NCI-H2107 treated with DMSO at 0.1 percent for 48 hours (cell line): Measurements from ENCODE around the gene RPL13.
A peak's percentile ranks its signal among the peaks of the same experiment; 100 is the strongest.

Source experiments
- DNase-seq: peaks from one replicate; lab custom pipeline; 2025; ENCODE audit not compliant: unreplicated experiment; lab: John Stamatoyannopoulos, UW

RPL13 gene

GRCh38 chr16:89596061-89596689, 35.7 kb downstream of the RPL13 start:
- no peak for DNase-seq

GRCh38 chr16:89596957-89597649, 36.6 kb downstream of the RPL13 start:
- DNase-seq = no peak

DNA sequence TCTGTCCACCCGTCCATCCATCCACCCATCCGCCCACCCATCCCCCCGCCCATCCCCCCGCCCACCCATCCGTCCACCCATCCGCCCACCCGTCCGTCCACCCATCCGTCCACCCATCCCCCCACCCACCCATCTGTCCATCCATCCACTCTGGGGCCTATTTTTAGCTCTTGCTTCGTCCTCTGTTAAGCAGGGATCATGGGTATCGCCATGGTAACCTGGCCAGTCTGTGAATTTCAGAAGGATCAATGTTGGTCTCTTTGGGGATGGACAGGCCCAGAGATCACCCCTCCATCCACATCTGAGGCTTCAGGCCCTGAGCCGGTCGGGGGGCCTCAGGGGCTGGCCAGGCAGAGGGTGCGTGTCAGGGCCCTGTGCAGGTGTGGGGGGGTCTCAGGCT, 37.7 kb downstream of the RPL13 start:
- DNase-seq = no peak

DNA sequence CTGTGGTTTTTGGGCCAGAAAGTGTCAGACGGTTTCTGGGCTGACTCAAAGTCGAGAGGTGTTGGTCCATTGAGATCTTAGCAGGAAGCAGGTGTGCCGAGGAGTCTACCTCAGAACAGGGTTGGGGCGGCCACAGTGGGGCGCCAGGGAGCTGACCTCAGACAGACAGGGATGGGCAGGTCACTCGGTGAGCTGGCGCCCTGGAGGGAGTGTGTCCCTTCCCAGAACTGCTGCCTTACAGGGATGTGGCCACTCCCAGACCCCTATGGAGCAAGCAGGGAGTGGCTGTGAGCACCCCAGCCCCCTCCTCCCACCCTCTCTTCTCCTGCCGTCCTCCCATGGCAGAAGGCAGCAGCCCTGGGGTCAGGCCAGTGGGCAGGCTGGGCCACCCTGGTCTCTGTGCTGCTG, 39.0 kb downstream of the RPL13 start:
- no peak for DNase-seq

- DNase-seq = no peak
Measured at GRCh38 chr16:89599902-89600301, 39.4 kb downstream of the RPL13 start.

GRCh38 chr16:89600427-89600826, 39.9 kb downstream of the RPL13 start:
- no peak for DNase-seq

GRCh38 chr16:89600956-89601355, 40.5 kb downstream of the RPL13 start:
- no peak for DNase-seq

DNA sequence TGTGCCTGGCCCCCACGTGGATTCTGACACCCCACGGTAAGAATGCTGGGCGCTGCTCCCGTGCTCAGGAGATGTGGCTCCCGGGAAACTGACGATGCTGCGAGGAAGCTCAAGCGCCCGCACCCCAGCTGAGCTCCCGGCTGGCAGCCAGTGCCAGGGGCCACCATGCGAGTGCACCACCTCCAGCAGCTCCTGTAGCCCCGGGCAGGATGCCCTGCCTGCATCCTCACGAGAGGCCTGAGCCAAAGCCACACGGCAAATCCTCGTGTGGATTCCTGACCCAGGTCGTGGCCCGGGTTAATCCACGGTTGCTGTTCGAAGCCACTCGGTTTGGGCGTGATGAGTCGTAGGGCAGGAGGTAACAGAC, 41.4 kb downstream of the RPL13 start:
- DNase-seq = no peak

DNA sequence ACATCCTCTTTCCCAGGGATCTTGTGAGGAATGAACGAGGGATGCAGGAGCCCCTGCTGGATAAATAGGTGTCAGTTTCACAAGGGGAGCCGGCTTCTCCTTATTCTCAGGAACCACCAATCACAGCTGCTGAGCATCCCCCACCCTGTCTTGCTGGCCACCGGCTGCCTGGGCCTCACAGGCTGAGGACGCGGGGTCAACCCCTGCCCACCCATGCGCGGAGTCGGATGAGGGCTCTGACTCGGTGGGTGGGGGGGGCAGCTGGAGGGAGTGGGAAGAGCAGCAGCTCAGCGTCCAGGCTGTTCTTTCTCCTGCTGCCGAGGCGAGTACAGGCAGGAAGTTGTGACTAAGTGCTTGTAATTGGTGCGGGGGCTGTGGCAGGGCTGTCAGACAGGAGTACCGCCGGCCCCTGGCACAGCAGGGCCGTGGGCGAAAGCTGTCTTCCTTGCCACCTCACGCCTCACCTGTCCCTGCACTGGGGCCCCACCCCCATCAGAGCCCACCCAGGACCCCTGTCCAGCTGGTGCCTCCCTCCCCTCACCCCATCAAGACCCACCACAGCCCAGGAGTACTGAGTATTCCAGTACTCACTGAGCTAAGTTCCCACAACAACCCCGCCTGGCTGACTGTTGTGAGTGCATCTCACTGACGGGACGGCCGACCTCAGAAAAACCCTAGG, 41.9 kb downstream of the RPL13 start:
- peak; percentile 18 for DNase-seq

- DNase-seq = no peak
Measured at GRCh38 chr16:89602952-89603590, 42.6 kb downstream of the RPL13 start.

DNA sequence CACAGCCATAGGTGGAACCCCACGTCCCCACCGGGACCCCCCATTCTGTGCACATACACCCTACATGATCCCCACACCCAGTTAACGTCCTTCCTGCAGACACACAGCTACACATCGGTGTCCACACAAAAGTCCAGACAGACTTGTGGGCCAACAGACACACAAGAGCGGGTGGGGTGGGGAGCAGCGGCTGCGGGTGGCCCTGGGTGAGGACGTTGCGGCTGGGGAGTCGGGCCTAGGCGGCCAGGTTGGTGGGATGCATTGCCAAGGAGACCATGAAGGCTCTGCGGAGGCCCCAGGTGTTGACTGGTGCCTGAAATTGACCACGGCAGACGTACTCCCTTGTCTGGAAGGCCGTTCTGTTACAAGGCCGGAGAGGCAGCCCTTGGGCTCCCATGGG, 44.3 kb downstream of the RPL13 start:
- DNase-seq = no peak

GRCh38 chr16:89605186-89605970, 44.9 kb downstream of the RPL13 start:
- no peak for DNase-seq

- no peak for DNase-seq
Measured at GRCh38 chr16:89606006-89606405, 45.5 kb downstream of the RPL13 start.

- no peak for DNase-seq
Measured at GRCh38 chr16:89607453-89607852, 47.0 kb downstream of the RPL13 start.

DNA sequence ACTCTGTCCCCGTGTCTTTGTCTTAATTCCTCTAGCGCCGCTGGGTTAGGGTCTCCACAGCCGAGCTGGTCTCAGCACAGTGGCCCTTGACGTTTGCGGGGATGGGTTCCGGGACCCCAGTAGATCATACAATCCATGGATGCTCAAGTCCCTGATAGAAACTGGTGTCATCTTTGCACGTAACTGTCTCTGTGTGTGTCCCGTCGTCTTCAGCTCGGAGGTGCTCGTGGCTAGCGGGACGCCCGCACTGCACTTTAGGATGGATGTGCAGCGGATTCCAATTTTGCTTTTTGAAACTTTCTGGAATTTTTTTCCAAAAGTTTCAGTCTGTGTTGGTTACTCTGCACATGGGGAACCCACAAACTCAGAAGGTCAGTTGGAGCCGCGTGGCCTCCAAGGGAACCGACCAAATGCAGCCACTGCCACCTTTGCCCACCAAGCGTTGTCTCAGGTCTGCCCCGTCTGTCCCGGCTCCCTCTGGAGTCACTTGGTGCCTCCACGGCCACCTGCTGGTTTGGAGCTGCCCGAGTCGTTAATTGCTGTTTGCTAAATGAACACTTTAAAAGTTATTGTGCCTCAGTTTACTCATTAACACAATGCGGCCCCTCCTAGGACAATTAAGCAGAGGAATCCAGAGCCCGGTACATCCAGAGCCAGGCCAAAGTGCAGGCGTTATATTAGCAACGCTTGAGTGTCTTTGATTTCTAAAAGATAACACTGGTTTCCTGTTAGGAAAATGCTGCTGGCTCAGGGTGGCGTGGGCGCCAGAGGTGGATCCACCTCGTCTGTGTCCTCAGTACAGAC, 47.7 kb downstream of the RPL13 start:
- DNase-seq = no peak

DNA sequence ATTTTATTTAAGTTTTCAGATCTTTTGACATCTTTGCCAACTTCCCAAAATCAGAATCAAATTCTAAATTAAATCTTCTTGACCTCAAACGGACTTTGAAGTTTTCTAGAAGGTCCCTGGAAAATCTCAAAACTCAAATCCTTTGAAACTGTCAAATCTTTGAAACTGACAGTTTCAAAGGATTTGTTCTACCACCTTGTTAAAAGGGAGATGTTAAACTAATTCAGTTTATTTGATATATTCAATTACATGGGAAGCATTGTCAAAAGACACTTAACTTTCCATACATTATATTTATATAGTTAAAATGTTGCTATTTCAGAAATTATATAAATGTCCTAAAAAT, 49.6 kb downstream of the RPL13 start:
- DNase-seq = no peak

GRCh38 chr16:89612415-89613166, 52.1 kb downstream of the RPL13 start:
- no peak for DNase-seq

DNA sequence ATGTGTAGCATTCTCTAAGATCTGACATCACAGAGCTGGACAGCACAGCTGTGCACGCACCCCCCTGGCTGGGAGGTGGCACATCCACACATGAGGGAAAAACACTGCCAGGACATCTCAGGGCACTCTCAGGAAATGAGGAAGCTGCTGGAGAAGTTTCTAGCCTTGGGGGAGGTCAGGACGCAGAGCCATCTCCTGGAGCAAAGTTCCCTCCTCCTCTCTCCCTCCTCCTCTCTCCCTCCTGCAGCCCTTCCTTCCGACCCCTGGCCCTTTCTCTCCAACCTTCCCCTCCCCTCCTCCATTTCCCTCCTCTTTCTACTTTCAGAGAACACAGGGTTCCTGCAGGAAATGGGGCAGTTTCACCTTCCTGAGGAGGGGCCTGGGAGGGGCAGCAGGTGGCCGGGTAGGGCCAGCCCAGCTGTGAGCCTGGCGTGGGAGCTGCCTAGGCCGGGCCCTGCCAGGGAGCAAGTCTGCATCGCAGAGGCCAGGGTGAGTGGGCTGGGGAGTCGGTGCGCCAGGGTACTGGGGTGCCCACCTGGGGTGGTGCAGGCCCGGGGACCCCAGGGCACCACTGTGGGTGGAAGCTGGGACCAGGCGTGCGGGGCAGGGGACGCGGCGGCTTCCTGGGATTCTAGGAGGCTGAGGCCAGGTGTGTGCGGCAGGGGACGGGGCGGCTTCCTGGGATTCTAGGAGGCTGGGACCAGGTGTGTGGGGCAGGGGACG, 52.9 kb downstream of the RPL13 start, which contains the start of gene DPEP1:
Gene DPEP1 (plus strand): TSS at position 412 of the 723 bp plus-strand sequence. CDS start 16,769 bp downstream, outside the sequence.
- DNase-seq = no peak

- DNase-seq = no peak
Measured at GRCh38 chr16:89613954-89614459, 53.5 kb downstream of the RPL13 start.
